Stimulated activated CD4-positive, alpha-beta T cell treated with anti-CD3 and anti-CD28 coated beads, Interleukin-4, amount 100 ng/mL, for 1 hour (primary cell): Measurements from ENCODE around the gene GABPB1.

Experiments
- DNase-seq: peaks from one replicate; pipeline ENCODE4 v3.0.0-alpha.2; 2020

Gene GABPB1

GRCh38 chr15:50275091-50275490 is 79.9 kb downstream of the GABPB1 start:
- DNase-seq: no peak

GRCh38 chr15:50267577-50267976 is 87.4 kb downstream of the GABPB1 start:
- no peak for DNase-seq

GRCh38 chr15:50265620-50266019 is 89.4 kb downstream of the GABPB1 start, which contains the start of gene HDC:
HDC (minus strand) TSS chr15:50265726; CDS start chr15:50265623, 103 bp downstream.
- DNase-seq: no peak

GRCh38 chr15:50262533-50262932 is 92.5 kb downstream of the GABPB1 start:
- DNase-seq: peak; percentile 19

GRCh38 chr15:50261981-50262380 is 93.0 kb downstream of the GABPB1 start:
- no peak for DNase-seq

GRCh38 chr15:50260969-50261496 is 94.0 kb downstream of the GABPB1 start:
- no peak for DNase-seq

- DNase-seq: no peak
These were observed 95.7 kb downstream of the GABPB1 start for GRCh38 chr15:50259276-50259675.

GRCh38 chr15:50257924-50258323 is 97.1 kb downstream of the GABPB1 start:
- DNase-seq: no peak

- DNase-seq: no peak
These were observed 97.7 kb downstream of the GABPB1 start for GRCh38 chr15:50257332-50257731.

- no peak for DNase-seq
These were observed 98.6 kb downstream of the GABPB1 start for GRCh38 chr15:50256188-50257041.

GRCh38 chr15:50252556-50252955 is 102.4 kb downstream of the GABPB1 start:
- DNase-seq: no peak

- DNase-seq: no peak
These were observed 103.3 kb downstream of the GABPB1 start for GRCh38 chr15:50251638-50252182.

GRCh38 chr15:50250760-50251394 is 104.1 kb downstream of the GABPB1 start:
- no peak for DNase-seq

GRCh38 chr15:50249704-50250103 is 105.3 kb downstream of the GABPB1 start:
- no peak for DNase-seq

GRCh38 chr15:50248994-50249582 is 105.9 kb downstream of the GABPB1 start:
- DNase-seq: no peak

- DNase-seq: peak; percentile 47
These were observed 107.0 kb downstream of the GABPB1 start for GRCh38 chr15:50247819-50248655.

GRCh38 chr15:50246631-50247030 is 108.4 kb downstream of the GABPB1 start:
- no peak for DNase-seq

- DNase-seq: no peak
These were observed 109.9 kb downstream of the GABPB1 start for GRCh38 chr15:50244959-50245624.

- DNase-seq: no peak
These were observed 110.8 kb downstream of the GABPB1 start for GRCh38 chr15:50244153-50244552.

- no peak for DNase-seq
These were observed 113.1 kb downstream of the GABPB1 start for GRCh38 chr15:50241684-50242450.

GRCh38 chr15:50238255-50238654 is 116.7 kb downstream of the GABPB1 start:
- no peak for DNase-seq
